ENCODE measurements around the gene BIRC6.
"Not testable (repeated sequence)": the region's sequence is repeated elsewhere in the genome, so short reads cannot be mapped to it uniquely, and the experiment has no call there.

BIRC6 gene

GRCh38 chr2:32532961-32533360, 176.1 kb downstream of the BIRC6 start:
- Mint-ChIP-seq H3K27ac (no peak overlapping the region), H3K4me1 (no peaks in the 10 kb centered on the region), H3K9me3 (no peaks in the 10 kb centered on the region), H3K4me3 (no peak overlapping the region), H3K27me3 (no peaks in the 10 kb centered on the region), H3K36me3 (peaks cover 65% of the 10 kb centered on the region)
- no peak for DNase-seq
- CTCF ChIA-PET = interaction anchor here (0.5 kb wide), 1 partner anchor 108 kb away, joined by 3 read pairs; no protein-coding TSS in a partner anchor

- Mint-ChIP-seq H3K9me3 (no peaks in the 10 kb centered on the region), H3K27ac (no peak overlapping the region), H3K27me3 (no peaks in the 10 kb centered on the region), H3K4me1 (no peaks in the 10 kb centered on the region), H3K36me3 (peaks cover 55% of the 10 kb centered on the region), H3K4me3 (no peak overlapping the region)
- CTCF ChIA-PET = no interaction called here
- DNase-seq = no peak
Observed at GRCh38 chr2:32534831-32535230, 178.0 kb downstream of the BIRC6 start.

GRCh38 chr2:32538735-32539134, 181.9 kb downstream of the BIRC6 start:
- Mint-ChIP-seq H3K4me1 (no peaks in the 10 kb centered on the region), H3K9me3 (no peaks in the 10 kb centered on the region), H3K4me3 (no peak overlapping the region), H3K27me3 (no peaks in the 10 kb centered on the region), H3K36me3 (peaks cover 32% of the 10 kb centered on the region), H3K27ac (no peak overlapping the region)
- CTCF ChIA-PET = interaction anchor here (0.6 kb wide), 1 partner anchor 57 kb away, joined by 3 read pairs; no protein-coding TSS in a partner anchor
- DNase-seq = no peak

DNA sequence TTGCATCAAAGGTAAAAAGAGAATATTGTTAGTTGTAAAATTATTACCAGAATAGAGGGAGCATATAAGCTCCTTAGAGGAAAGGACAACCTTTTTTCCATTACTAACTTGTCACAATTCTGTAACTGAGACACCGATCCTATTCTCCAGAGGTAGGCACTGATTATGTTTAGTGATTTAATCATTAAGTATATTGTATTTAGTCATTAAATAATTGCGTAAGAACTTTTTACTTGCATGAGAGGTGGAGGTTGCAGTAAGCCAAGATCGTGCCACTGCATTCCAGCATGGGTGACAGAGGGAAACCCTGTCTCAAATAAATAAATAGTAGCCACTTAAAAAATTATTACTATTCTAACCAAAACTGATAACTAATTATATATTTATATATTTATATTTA, 195.7 kb downstream of the BIRC6 start:
- H3K36me3 Mint-ChIP-seq, CTCF ChIA-PET, H3K4me1 Mint-ChIP-seq, H3K4me3 Mint-ChIP-seq, H3K9me3 Mint-ChIP-seq, H3K27ac Mint-ChIP-seq, DNase-seq, H3K27me3 Mint-ChIP-seq: not testable (repeated sequence)

DNA sequence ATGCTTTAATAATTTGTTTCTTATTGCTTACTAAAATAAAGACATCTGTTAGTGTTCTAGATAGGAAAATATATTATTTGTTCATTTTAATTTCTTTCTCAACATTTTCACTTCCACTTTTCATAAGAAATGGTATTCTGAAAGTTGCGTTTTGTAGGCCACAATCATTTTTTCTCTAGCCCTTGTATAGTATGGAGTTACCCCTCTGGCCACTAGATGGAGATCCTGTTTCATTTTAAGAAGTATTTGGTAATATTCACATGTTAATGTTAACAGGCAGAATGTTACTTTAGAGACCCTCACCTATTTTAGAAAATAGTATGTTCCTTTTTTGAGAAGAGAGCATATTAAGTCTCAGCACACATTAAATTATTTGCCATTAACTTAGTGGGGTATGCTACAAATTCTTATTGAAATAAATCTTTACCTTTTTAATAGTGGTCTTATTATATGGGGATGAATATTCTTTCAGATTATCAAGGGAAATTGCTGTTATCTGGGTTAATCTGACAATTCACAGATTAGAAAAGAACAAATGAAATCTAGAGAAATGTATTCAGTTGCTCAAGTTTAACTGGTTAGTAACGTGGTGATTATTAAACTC, 197.1 kb downstream of the BIRC6 start:
- Mint-ChIP-seq H3K27ac (no peak overlapping the region), H3K9me3 (no peaks in the 10 kb centered on the region), H3K4me3 (no peak overlapping the region), H3K36me3 (peaks cover 2% of the 10 kb centered on the region), H3K27me3 (no peaks in the 10 kb centered on the region), H3K4me1 (no peaks in the 10 kb centered on the region)
- DNase-seq = no peak
- CTCF ChIA-PET = no interaction called here

- no peaks in the 10 kb centered on the region for H3K4me1 Mint-ChIP-seq
- H3K36me3 Mint-ChIP-seq = peaks cover 19% of the 10 kb centered on the region
- H3K27ac Mint-ChIP-seq = no peak overlapping the region
- H3K9me3 Mint-ChIP-seq = no peaks in the 10 kb centered on the region
- H3K27me3 Mint-ChIP-seq = no peaks in the 10 kb centered on the region
- DNase-seq = no peak
- CTCF ChIA-PET = no interaction called here
- H3K4me3 Mint-ChIP-seq = no peak overlapping the region
Observed at GRCh38 chr2:32558492-32558891, 201.7 kb downstream of the BIRC6 start.

DNA sequence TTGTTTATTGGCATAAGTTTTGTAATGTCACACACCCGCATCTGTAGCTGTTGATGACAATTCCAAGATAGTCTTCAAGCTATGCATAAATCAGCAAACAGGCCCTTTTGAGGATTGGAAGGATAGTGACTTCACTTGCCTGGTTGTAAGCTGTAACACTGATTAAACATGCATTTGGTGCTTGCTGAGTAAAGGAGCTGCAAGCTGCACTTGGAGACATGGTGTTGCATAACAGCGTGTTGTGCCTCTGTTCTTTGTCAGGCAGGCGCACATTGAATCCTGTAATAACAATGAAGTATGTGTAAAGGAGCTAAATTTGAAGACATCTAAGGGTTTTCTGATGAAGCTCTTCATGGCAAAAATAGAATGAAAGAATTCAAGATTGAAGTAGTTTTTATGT, 202.3 kb downstream of the BIRC6 start:
- CTCF ChIA-PET = no interaction called here
- Mint-ChIP-seq H3K36me3 (peaks cover 21% of the 10 kb centered on the region), H3K4me3 (no peak overlapping the region), H3K4me1 (peaks cover 3% of the 10 kb centered on the region), H3K27ac (peak overlapping the region; percentile 25), H3K27me3 (no peaks in the 10 kb centered on the region), H3K9me3 (peaks cover 3% of the 10 kb centered on the region)
- no peak for DNase-seq

- Mint-ChIP-seq H3K27ac (no peak overlapping the region), H3K9me3 (peaks cover 13% of the 10 kb centered on the region), H3K36me3 (peaks cover 52% of the 10 kb centered on the region), H3K4me1 (peaks cover 7% of the 10 kb centered on the region), H3K27me3 (no peaks in the 10 kb centered on the region), H3K4me3 (no peak overlapping the region)
- DNase-seq = no peak
- CTCF ChIA-PET = no interaction called here
Observed at GRCh38 chr2:32562906-32563305, 206.1 kb downstream of the BIRC6 start.

DNA sequence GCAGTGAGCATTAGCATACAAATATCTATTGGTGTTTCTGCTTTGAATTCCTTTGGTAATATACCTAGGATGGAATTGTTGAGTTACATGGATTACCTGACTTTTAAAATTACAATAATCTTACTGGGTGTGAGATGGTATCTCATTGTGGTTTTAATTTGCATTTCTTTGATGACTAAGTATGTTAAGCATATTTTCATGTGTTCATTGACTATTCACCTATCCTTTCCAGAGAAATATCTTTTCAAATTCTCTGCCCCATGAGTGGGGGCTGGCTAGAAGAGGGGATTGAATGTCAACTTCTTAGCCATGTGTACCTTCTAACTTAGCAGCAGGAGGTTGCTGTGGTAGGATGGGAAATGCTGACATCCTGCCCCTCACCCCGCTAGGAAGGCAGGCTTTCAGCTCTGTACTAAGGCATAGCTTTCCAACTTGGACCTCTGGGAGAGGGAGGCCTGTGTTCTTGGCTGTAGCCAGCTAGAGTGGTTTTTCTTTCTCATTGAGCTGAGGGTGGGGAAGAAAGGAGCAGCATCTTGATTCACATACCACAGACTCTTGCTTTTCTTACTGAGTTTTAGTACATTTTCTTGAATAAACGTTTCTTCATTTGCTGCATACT, 207.7 kb downstream of the BIRC6 start:
- DNase-seq = no peak

GRCh38 chr2:32565902-32566301, 209.1 kb downstream of the BIRC6 start:
- Mint-ChIP-seq H3K27ac (no peak overlapping the region), H3K4me1 (peaks cover 7% of the 10 kb centered on the region), H3K36me3 (peaks cover 49% of the 10 kb centered on the region), H3K4me3 (no peak overlapping the region), H3K9me3 (peaks cover 13% of the 10 kb centered on the region), H3K27me3 (no peaks in the 10 kb centered on the region)
- no peak for DNase-seq
- CTCF ChIA-PET = no interaction called here

More for the DNA sequence above, 207.7 kb downstream of the BIRC6 start:
- H3K27me3 Mint-ChIP-seq = no peaks in the 10 kb centered on the region
- no peak overlapping the region for H3K4me3 Mint-ChIP-seq
- H3K4me1 Mint-ChIP-seq = peaks cover 7% of the 10 kb centered on the region
- CTCF ChIA-PET = interaction anchor here (0.9 kb wide), 1 partner anchor 9 kb away, joined by 4 read pairs; no protein-coding TSS in a partner anchor
- H3K27ac Mint-ChIP-seq = no peak overlapping the region
- H3K36me3 Mint-ChIP-seq = peaks cover 49% of the 10 kb centered on the region
- peaks cover 13% of the 10 kb centered on the region for H3K9me3 Mint-ChIP-seq

DNA sequence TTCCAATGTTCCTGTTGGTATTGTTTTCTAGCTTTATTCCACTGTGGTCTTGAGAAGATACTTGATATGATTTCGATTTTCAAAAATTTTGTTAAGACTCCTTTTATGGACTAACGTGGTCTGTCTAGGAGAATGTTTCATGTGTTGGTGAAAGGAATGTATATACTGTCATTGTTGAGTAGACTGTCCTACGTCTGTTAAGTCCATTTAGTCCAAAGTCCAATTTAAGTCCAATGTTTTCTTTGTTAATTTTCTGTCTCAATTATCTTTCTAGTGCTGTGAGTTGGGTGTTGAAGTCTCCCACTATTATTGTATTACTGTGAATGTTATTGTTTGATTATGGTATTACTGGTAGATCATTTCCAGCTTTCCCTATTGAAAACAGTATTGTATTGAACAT, 215.2 kb downstream of the BIRC6 start:
- CTCF ChIA-PET = no interaction called here

GRCh38 chr2:32572737-32573136, 215.9 kb downstream of the BIRC6 start:
- peaks cover 45% of the 10 kb centered on the region for H3K36me3 Mint-ChIP-seq
- CTCF ChIA-PET = interaction anchor here (0.7 kb wide), 1 partner anchor 62 kb away, joined by 3 read pairs; no protein-coding TSS in a partner anchor
- H3K4me3 Mint-ChIP-seq = no peak overlapping the region
- H3K9me3 Mint-ChIP-seq = no peaks in the 10 kb centered on the region
- DNase-seq = no peak
- no peaks in the 10 kb centered on the region for H3K27me3 Mint-ChIP-seq
- peak overlapping the region; percentile 68 for H3K27ac Mint-ChIP-seq
- H3K4me1 Mint-ChIP-seq = peaks cover 26% of the 10 kb centered on the region

More for the DNA sequence above, 215.2 kb downstream of the BIRC6 start:
- H3K27ac Mint-ChIP-seq = peak overlapping the region; percentile 9
- H3K9me3 Mint-ChIP-seq = no peaks in the 10 kb centered on the region
- H3K36me3 Mint-ChIP-seq = peaks cover 51% of the 10 kb centered on the region
- no peak for DNase-seq
- no peak overlapping the region for H3K4me3 Mint-ChIP-seq
- H3K4me1 Mint-ChIP-seq = peaks cover 26% of the 10 kb centered on the region
- no peaks in the 10 kb centered on the region for H3K27me3 Mint-ChIP-seq

- peaks cover 42% of the 10 kb centered on the region for H3K36me3 Mint-ChIP-seq
- peak overlapping the region; percentile 91 for H3K27ac Mint-ChIP-seq
- H3K27me3 Mint-ChIP-seq = no peaks in the 10 kb centered on the region
- H3K4me1 Mint-ChIP-seq = peaks cover 25% of the 10 kb centered on the region
- no peaks in the 10 kb centered on the region for H3K9me3 Mint-ChIP-seq
- H3K4me3 Mint-ChIP-seq = no peak overlapping the region
- CTCF ChIA-PET = no interaction called here
- DNase-seq = no peak
Observed at GRCh38 chr2:32591669-32592463, 235.0 kb downstream of the BIRC6 start.

DNA sequence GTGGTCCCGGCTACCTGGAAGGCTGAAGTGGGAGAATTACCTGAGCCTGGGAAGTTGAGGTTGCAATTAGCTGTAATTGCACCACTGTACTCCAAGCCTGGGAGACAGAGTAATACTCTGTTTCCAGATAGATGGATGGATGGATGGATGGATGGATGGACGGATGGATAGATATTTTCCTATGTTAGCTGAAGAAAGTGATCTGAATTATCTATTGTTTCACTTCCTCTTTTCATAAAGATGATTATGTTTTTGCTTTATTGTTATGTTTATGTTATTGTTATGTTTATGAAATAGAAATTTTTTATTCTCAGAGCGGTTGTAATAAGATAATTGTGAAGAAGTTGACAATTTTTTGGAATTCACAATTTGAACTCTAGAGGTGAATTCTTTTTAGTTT, 237.8 kb downstream of the BIRC6 start:
- no peak for DNase-seq
- Mint-ChIP-seq H3K27me3 (no peaks in the 10 kb centered on the region), H3K36me3 (peaks cover 49% of the 10 kb centered on the region), H3K4me1 (peaks cover 25% of the 10 kb centered on the region), H3K4me3 (no peak overlapping the region), H3K9me3 (no peaks in the 10 kb centered on the region), H3K27ac (no peak overlapping the region)
- CTCF ChIA-PET = no interaction called here

- CTCF ChIA-PET = no interaction called here
- Mint-ChIP-seq H3K27me3 (no peaks in the 10 kb centered on the region), H3K36me3 (peaks cover 51% of the 10 kb centered on the region), H3K4me3 (no peak overlapping the region), H3K9me3 (no peaks in the 10 kb centered on the region), H3K27ac (no peak overlapping the region), H3K4me1 (no peaks in the 10 kb centered on the region)
- DNase-seq = no peak
Observed at GRCh38 chr2:32611366-32611765, 254.5 kb downstream of the BIRC6 start.
